Smooth muscle cell (in vitro differentiated cells): Measurements from ENCODE around the gene B3GALT4. TPM values are rescaled to one million over a fixed set of nuclear protein-coding genes. Genes with fewer than 3 reads are reported as not detected.

Experiments
- DNase-seq: peaks from one replicate; lab custom pipeline; 2025; ENCODE audit not compliant: unreplicated experiment; lab: John Stamatoyannopoulos, UW
- H2AFZ ChIP-seq: fragments of 200-600 bp; sonication (generic); 2 replicates; pipeline ENCODE4 v1.6.0; 2016; ENCODE audit warnings: antibody characterized with exemption, low read depth, mild to moderate bottlenecking
- H3F3A ChIP-seq: fragments of 200-600 bp; sonication (generic); 2 replicates; pipeline ENCODE4 v1.6.0; 2017; ENCODE audit warnings: antibody characterized with exemption, low read depth
- H3K27ac ChIP-seq: fragments of 200-600 bp; sonication (generic); 2 replicates; pipeline ENCODE4 v1.5.1; 2016; ENCODE audit warnings: low read depth, mild to moderate bottlenecking
- H3K27me3 ChIP-seq: fragments of 200-600 bp; sonication (generic); 2 replicates; pipeline ENCODE4 v1.6.1; 2016; ENCODE audit warnings: low read depth, mild to moderate bottlenecking
- H3K36me3 ChIP-seq: fragments of 200-600 bp; sonication (generic); 2 replicates; pipeline ENCODE4 v1.5.1; 2016; ENCODE audit warnings: low read depth
- H3K4me1 ChIP-seq: fragments of 200-600 bp; sonication (generic); 2 replicates; pipeline ENCODE4 v1.5.1; 2016; ENCODE audit warnings: low read depth
- H3K4me2 ChIP-seq: fragments of 200-600 bp; sonication (generic); 2 replicates; pipeline ENCODE4 v1.6.0; 2016; ENCODE audit warnings: mild to moderate bottlenecking
- H3K4me3 ChIP-seq: fragments of 200-600 bp; sonication (generic); 2 replicates; pipeline ENCODE4 v1.5.1; 2016; ENCODE audit warnings: mild to moderate bottlenecking
- H3K79me2 ChIP-seq: fragments of 200-600 bp; sonication (generic); 2 replicates; pipeline ENCODE4 v1.6.0; 2016; ENCODE audit warnings: low read depth, mild to moderate bottlenecking
- H3K9ac ChIP-seq: fragments of 200-600 bp; sonication (generic); 2 replicates; pipeline ENCODE4 v1.6.0; 2016; ENCODE audit warnings: low read depth
- H3K9me3 ChIP-seq: fragments of 200-600 bp; sonication (generic); replicated peaks from 2 replicates; pipeline ENCODE4 v1.5.1; 2016; ENCODE audit warnings: low read depth
- H4K20me1 ChIP-seq: fragments of 200-600 bp; sonication (generic); 2 replicates; pipeline ENCODE4 v1.6.0; 2016; ENCODE audit warnings: low read depth
- CTCF ChIP-seq: fragments of 200-600 bp; sonication (generic); IDR thresholded peaks from 2 replicates; pipeline ENCODE4 v1.5.1; 2017; ENCODE audit warnings: borderline replicate concordance, mild to moderate bottlenecking, antibody characterized with exemption; ENCODE audit not compliant: insufficient read depth, poor library complexity, severe bottlenecking
- WGBS: methylation state at CpG from one replicate; pipeline ENCODE4 v1.1.7; 2016; ENCODE audit warnings: low lambda C conversion rate; 5-methylcytosine and 5-hydroxymethylcytosine counted together
- microRNA-seq: library from miRNA; unstranded; fragments of <30 nt; microRNA quantifications from one replicate; pipeline ENCODE4, GENCODE V29; 2016; ENCODE audit warnings: borderline number of aligned reads
- polyA plus RNA-seq: library from polyadenylated mRNA; unstranded; fragments of >200 nt; fragmentation: Nextera tagmentation; extraction: Ambion mirVana; gene quantifications from 2 replicates; pipeline ENCODE4 v1.2.1, GENCODE V29; 2016
- total RNA-seq: library from RNA; depleted of rRNA; stranded (reverse); fragments of >200 nt; gene quantifications from 2 replicates; pipeline ENCODE4 v1.2.3, GENCODE V29; 2014

The B3GALT4 gene
- total and polyA plus RNA-seq, 2 experiments from 2014 or later, result 2.9 to 6.1 TPM

- WGBS, result 85% methylated on average over 9 of the region's 9 CpGs
- H3K36me3 ChIP-seq, result no peaks in the 10 kb centered on the region
- no peak for DNase-seq
- H2AFZ ChIP-seq, result no peak overlapping the region
- peaks cover 26% of the 10 kb centered on the region for H3K79me2 ChIP-seq
- no peak for TF ChIP-seq CTCF
- no peaks in the 10 kb centered on the region for H3K9me3 ChIP-seq
- peaks cover 4% of the 10 kb centered on the region for H4K20me1 ChIP-seq
- peak overlapping the region; percentile 86 for H3K9ac ChIP-seq
- peaks cover 45% of the 10 kb centered on the region for H3F3A ChIP-seq
- H3K27me3 ChIP-seq, result no peaks in the 10 kb centered on the region
- no peak overlapping the region for H3K4me3 ChIP-seq
- peaks cover 36% of the 10 kb centered on the region for H3K4me1 ChIP-seq
- peak overlapping the region; percentile 97 for H3K27ac ChIP-seq
- peak overlapping the region; percentile 96 for H3K4me2 ChIP-seq
Measured at GRCh38 chr6:33321227-33321626, 44.3 kb downstream of the B3GALT4 start.

GRCh38 chr6:33323623-33323948 is 46.7 kb downstream of the B3GALT4 start:
- H3K4me2 ChIP-seq, result peak overlapping the region; percentile 96
- no peak overlapping the region for H3K9ac ChIP-seq
- H3K36me3 ChIP-seq, result no peaks in the 10 kb centered on the region
- H4K20me1 ChIP-seq, result no peaks in the 10 kb centered on the region
- peak overlapping the region; percentile 77 for H2AFZ ChIP-seq
- peaks cover 26% of the 10 kb centered on the region for H3K79me2 ChIP-seq
- H3K27ac ChIP-seq, result peak overlapping the region; percentile 97
- H3K27me3 ChIP-seq, result no peaks in the 10 kb centered on the region
- no peak for DNase-seq
- H3F3A ChIP-seq, result peaks cover 36% of the 10 kb centered on the region
- H3K9me3 ChIP-seq, result no peaks in the 10 kb centered on the region
- WGBS, result 5% methylated on average over 11 of the region's 12 CpGs
- no peak for TF ChIP-seq CTCF
- peaks cover 33% of the 10 kb centered on the region for H3K4me1 ChIP-seq
- peak overlapping the region; percentile 70 for H3K4me3 ChIP-seq

- 65% methylated on average over 7 of the region's 7 CpGs for WGBS
- Histone ChIP-seq H3K79me2 (peaks cover 26% of the 10 kb centered on the region), H2AFZ (no peak overlapping the region)
Measured at GRCh38 chr6:33324125-33324524, 47.2 kb downstream of the B3GALT4 start.

More at GRCh38 chr6:33324125-33324524, 47.2 kb downstream of the B3GALT4 start:
- Histone ChIP-seq H3F3A (peaks cover 31% of the 10 kb centered on the region), H3K4me1 (peaks cover 29% of the 10 kb centered on the region), H3K4me3 (peak overlapping the region; percentile 70), H3K9me3 (no peaks in the 10 kb centered on the region), H3K27ac (no peak overlapping the region), H3K4me2 (peak overlapping the region; percentile 96), H3K9ac (no peak overlapping the region), H3K36me3 (no peaks in the 10 kb centered on the region), H4K20me1 (no peaks in the 10 kb centered on the region), H3K27me3 (no peaks in the 10 kb centered on the region)
- TF ChIP-seq CTCF, result no peak
- DNase-seq, result no peak

Small RNAs within 50 kb of the gene (microRNA-seq; reads per million reads assigned to microRNA genes)
- gene MIR6834, result not detected
- not detected for gene MIR6873

Other genes starting within 250 kb of the B3GALT4 start
- 1.1 and 1.6 TPM in 2 replicates for gene HLA-DPA1, start 203.5 kb upstream of the B3GALT4 start, total RNA-seq
- 1.1 and 1.3 TPM in 2 replicates for gene HLA-DPA1, start 203.5 kb upstream of the B3GALT4 start, polyA plus RNA-seq
- 10.8 and 14.8 TPM in 2 replicates for gene HLA-DPB1, start 201.1 kb upstream of the B3GALT4 start, total RNA-seq
- gene HLA-DPB1, start 201.1 kb upstream of the B3GALT4 start, polyA plus RNA-seq, result 19.4 and 20.3 TPM in 2 replicates
- 0.36 and 1.1 TPM in 2 replicates for gene COL11A2, start 84.7 kb upstream of the B3GALT4 start, total RNA-seq
- 1.2 and 1.5 TPM in 2 replicates for gene COL11A2, start 84.7 kb upstream of the B3GALT4 start, polyA plus RNA-seq
- gene RXRB, start 76.5 kb upstream of the B3GALT4 start, total RNA-seq, result 24.3 and 25.7 TPM in 2 replicates
- gene RXRB, start 76.5 kb upstream of the B3GALT4 start, polyA plus RNA-seq, result 28.2 and 33.7 TPM in 2 replicates
- gene SLC39A7, start 76.3 kb upstream of the B3GALT4 start, total RNA-seq, result 112 and 140 TPM in 2 replicates
- gene SLC39A7, start 76.3 kb upstream of the B3GALT4 start, polyA plus RNA-seq, result 87.2 and 89.5 TPM in 2 replicates
- 2.9 and 4.9 TPM in 2 replicates for gene HSD17B8, start 72.5 kb upstream of the B3GALT4 start, total RNA-seq
- gene HSD17B8, start 72.5 kb upstream of the B3GALT4 start, polyA plus RNA-seq, result 3.7 and 9.6 TPM in 2 replicates
- 23.4 and 32.2 TPM in 2 replicates for gene RING1, start 68.6 kb upstream of the B3GALT4 start, total RNA-seq
- gene RING1, start 68.6 kb upstream of the B3GALT4 start, polyA plus RNA-seq, result 31.6 and 35.1 TPM in 2 replicates
- 23.1 and 34.7 TPM in 2 replicates for gene VPS52, start 5.2 kb upstream of the B3GALT4 start, total RNA-seq
- gene VPS52, start 5.2 kb upstream of the B3GALT4 start, polyA plus RNA-seq, result 22.6 and 37.0 TPM in 2 replicates
- 2,939 and 3,261 TPM in 2 replicates for gene RPS18, start 5.0 kb upstream of the B3GALT4 start, total RNA-seq
- gene RPS18, start 5.0 kb upstream of the B3GALT4 start, polyA plus RNA-seq, result 1,790 and 1,848 TPM in 2 replicates
- gene WDR46, start 12.1 kb downstream of the B3GALT4 start, total RNA-seq, result 52.5 and 67.9 TPM in 2 replicates
- gene WDR46, start 12.1 kb downstream of the B3GALT4 start, polyA plus RNA-seq, result 69.9 and 78.6 TPM in 2 replicates
- 21.4 and 33.8 TPM in 2 replicates for gene PFDN6, start 12.5 kb downstream of the B3GALT4 start, total RNA-seq
- 23.1 and 24.0 TPM in 2 replicates for gene PFDN6, start 12.5 kb downstream of the B3GALT4 start, polyA plus RNA-seq
- 21.8 and 31.9 TPM in 2 replicates for gene RGL2, start 21.8 kb downstream of the B3GALT4 start, total RNA-seq
- 55.6 and 58.7 TPM in 2 replicates for gene RGL2, start 21.8 kb downstream of the B3GALT4 start, polyA plus RNA-seq
- gene TAPBP, start 37.0 kb downstream of the B3GALT4 start, total RNA-seq, result 30.2 and 34.7 TPM in 2 replicates
- gene TAPBP, start 37.0 kb downstream of the B3GALT4 start, polyA plus RNA-seq, result 75.9 and 81.6 TPM in 2 replicates
- gene ZBTB22, start 40.6 kb downstream of the B3GALT4 start, total RNA-seq, result 9.6 and 11.0 TPM in 2 replicates
- gene ZBTB22, start 40.6 kb downstream of the B3GALT4 start, polyA plus RNA-seq, result 22.9 and 24.9 TPM in 2 replicates
- gene DAXX, start 45.8 kb downstream of the B3GALT4 start, total RNA-seq, result 19.0 and 23.7 TPM in 2 replicates
- 38.3 and 51.3 TPM in 2 replicates for gene DAXX, start 45.8 kb downstream of the B3GALT4 start, polyA plus RNA-seq
- gene KIFC1, start 114.7 kb downstream of the B3GALT4 start, total RNA-seq, result 12.0 and 21.5 TPM in 2 replicates
- gene KIFC1, start 114.7 kb downstream of the B3GALT4 start, polyA plus RNA-seq, result 2.9 and 8.8 TPM in 2 replicates
- gene PHF1, start 133.9 kb downstream of the B3GALT4 start, total RNA-seq, result 30.0 and 39.3 TPM in 2 replicates
- gene PHF1, start 133.9 kb downstream of the B3GALT4 start, polyA plus RNA-seq, result 36.9 and 52.2 TPM in 2 replicates
- gene CUTA, start 141.0 kb downstream of the B3GALT4 start, total RNA-seq, result 126 and 173 TPM in 2 replicates
- 289 and 298 TPM in 2 replicates for gene CUTA, start 141.0 kb downstream of the B3GALT4 start, polyA plus RNA-seq
- 8.6 and 10.4 TPM in 2 replicates for gene SYNGAP1, start 142.9 kb downstream of the B3GALT4 start, total RNA-seq
- gene SYNGAP1, start 142.9 kb downstream of the B3GALT4 start, polyA plus RNA-seq, result 1.9 and 7.9 TPM in 2 replicates
- gene ZBTB9, start 177.5 kb downstream of the B3GALT4 start, total RNA-seq, result 7.5 and 11.6 TPM in 2 replicates
- 6.2 and 10.9 TPM in 2 replicates for gene ZBTB9, start 177.5 kb downstream of the B3GALT4 start, polyA plus RNA-seq